ENCODE results near the gene GALNT18. TPM values are rescaled to one million over a fixed set of nuclear protein-coding genes. Genes with fewer than 3 reads are reported as not detected.
A peak's percentile ranks its signal among the peaks of the same experiment; 100 is the strongest.

Gene GALNT18
- total RNA-seq, 1 donor from 2014 or later, result 11.7 TPM

DNA sequence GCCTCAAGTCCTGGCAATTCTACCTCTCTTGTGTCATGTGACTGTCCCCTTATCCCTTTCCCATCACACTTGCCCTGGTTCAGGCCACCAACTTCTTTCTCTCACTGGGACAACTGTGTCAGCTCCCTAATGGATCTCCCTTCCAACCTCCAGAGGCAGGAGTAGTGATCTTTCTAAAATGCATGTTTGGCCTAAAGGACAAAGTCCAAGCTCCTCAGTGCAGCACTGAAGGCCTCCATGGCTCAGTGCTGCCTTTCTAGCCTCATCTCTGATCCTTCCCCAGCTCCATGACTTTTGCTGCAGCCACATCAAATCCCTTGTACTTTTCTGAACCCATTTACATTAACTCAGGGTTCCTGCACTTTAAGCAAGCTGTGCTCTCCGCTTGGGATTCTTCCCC lies 349.6 kb downstream of the GALNT18 start:
- DNase-seq (ENCODE audit: extremely low spot score, unreplicated experiment), result no peak
- TF ChIP-seq, protein P1, sequence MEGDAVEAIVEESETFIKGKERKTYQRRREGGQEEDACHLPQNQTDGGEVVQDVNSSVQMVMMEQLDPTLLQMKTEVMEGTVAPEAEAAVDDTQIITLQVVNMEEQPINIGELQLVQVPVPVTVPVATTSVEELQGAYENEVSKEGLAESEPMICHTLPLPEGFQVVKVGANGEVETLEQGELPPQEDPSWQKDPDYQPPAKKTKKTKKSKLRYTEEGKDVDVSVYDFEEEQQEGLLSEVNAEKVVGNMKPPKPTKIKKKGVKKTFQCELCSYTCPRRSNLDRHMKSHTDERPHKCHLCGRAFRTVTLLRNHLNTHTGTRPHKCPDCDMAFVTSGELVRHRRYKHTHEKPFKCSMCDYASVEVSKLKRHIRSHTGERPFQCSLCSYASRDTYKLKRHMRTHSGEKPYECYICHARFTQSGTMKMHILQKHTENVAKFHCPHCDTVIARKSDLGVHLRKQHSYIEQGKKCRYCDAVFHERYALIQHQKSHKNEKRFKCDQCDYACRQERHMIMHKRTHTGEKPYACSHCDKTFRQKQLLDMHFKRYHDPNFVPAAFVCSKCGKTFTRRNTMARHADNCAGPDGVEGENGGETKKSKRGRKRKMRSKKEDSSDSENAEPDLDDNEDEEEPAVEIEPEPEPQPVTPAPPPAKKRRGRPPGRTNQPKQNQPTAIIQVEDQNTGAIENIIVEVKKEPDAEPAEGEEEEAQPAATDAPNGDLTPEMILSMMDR (conservative IDR thresholded peaks at IDR 0.05), result no peak
- H3K36me3 Mint-ChIP-seq, result peaks cover 4% of the 10 kb centered on the region
- H3K4me1 Mint-ChIP-seq (ENCODE audit: unreplicated experiment), result no peaks in the 10 kb centered on the region
- peaks cover 1% of the 10 kb centered on the region for H3K27me3 Mint-ChIP-seq
- no peak overlapping the region for H3K27ac Mint-ChIP-seq
- H3K4me3 Mint-ChIP-seq, result no peak overlapping the region
- peaks cover 5% of the 10 kb centered on the region for H3K9me3 Mint-ChIP-seq

DNA sequence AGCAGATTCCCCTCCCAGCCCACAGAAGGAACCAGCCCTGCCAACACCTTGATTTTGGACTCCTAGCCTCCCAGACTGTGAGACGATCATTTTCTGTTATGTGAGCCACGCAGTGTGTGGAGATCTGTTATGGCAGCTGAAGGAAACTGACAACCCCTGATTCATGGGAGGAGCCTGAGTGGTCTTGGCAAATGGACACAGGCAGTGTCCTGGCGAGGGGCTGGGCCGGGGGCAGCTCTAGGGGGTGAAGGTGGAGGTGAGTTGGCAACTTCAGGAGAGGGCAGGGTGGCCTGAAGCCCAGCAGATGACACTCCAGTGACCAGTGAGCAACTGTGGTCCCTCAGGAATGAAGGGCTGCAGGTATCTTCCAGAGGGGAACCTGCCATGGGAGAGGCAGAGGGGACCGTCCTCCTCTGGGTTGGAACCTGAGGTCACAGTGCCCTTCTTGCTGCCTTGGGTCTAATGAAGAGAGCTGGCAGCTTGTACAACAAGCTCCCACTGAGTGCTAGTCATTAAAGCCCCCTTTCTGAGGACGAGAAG lies 351.5 kb downstream of the GALNT18 start:
- peaks cover under 1% of the 10 kb centered on the region for H3K9me3 Mint-ChIP-seq
- H3K27me3 Mint-ChIP-seq, result peaks cover 6% of the 10 kb centered on the region
- DNase-seq (ENCODE audit: extremely low spot score, unreplicated experiment), result no peak
- no peak overlapping the region for H3K27ac Mint-ChIP-seq
- TF ChIP-seq, protein P1 (conservative IDR thresholded peaks at IDR 0.05), result no peak
- no peak overlapping the region for H3K4me3 Mint-ChIP-seq
- H3K36me3 Mint-ChIP-seq, result peaks cover 4% of the 10 kb centered on the region
- H3K4me1 Mint-ChIP-seq (ENCODE audit: unreplicated experiment), result peaks cover 8% of the 10 kb centered on the region

DNA sequence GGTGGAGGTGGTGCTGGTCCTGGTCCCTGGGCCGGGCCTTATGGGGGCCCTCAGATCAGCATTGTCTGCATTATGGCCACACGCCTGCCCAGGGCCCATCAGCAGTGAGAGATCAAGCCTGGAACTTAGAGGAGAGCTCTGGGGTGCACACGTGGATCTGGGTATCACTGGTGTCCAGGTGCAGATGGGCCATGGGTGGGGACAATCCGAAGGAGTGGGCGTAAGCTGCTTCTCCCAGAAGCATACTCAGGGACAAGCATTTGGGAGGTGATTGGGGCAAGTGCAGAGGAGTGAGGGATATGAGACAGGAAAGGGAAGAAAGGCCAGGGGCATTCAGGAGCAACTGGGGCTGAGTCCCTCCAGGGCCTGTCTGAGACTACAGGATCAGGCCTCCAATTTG lies 353.1 kb downstream of the GALNT18 start:
- peaks cover 8% of the 10 kb centered on the region for H3K27me3 Mint-ChIP-seq
- no peak overlapping the region for H3K4me3 Mint-ChIP-seq
- DNase-seq (ENCODE audit: extremely low spot score, unreplicated experiment), result no peak
- TF ChIP-seq, protein P1 (conservative IDR thresholded peaks at IDR 0.05), result no peak
- peaks cover 12% of the 10 kb centered on the region for H3K4me1 Mint-ChIP-seq (ENCODE audit: unreplicated experiment)
- H3K36me3 Mint-ChIP-seq, result peaks cover 4% of the 10 kb centered on the region
- no peaks in the 10 kb centered on the region for H3K9me3 Mint-ChIP-seq
- H3K27ac Mint-ChIP-seq, result peak overlapping the region; percentile 22

DNA sequence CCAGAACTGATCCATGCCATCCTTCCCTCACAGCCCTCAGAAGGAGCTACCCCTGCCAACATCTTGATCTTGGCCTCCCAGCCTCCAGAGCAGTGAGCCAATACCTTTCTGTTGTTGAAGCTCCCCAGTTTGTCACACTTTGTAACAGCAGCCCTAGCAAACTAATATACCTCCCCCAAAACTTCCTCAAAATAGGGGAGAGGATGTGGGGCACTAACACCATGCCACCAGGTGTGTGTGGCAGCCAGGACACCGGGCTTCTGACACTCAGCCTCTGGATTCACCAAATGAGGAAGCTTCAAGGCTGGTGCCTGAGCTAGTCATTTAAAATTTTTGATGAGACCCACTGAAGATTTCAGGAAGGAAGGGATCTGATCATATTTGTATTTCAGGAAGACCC lies 353.7 kb downstream of the GALNT18 start:
- Mint-ChIP-seq H3K4me1 (ENCODE audit: unreplicated experiment) (peaks cover 18% of the 10 kb centered on the region), H3K4me3 (no peak overlapping the region), H3K27ac (no peak overlapping the region), H3K9me3 (no peaks in the 10 kb centered on the region), H3K36me3 (peaks cover 4% of the 10 kb centered on the region), H3K27me3 (peaks cover 14% of the 10 kb centered on the region)
- TF ChIP-seq, protein P1 (conservative IDR thresholded peaks at IDR 0.05), result no peak
- no peak for DNase-seq (ENCODE audit: extremely low spot score, unreplicated experiment)

DNA sequence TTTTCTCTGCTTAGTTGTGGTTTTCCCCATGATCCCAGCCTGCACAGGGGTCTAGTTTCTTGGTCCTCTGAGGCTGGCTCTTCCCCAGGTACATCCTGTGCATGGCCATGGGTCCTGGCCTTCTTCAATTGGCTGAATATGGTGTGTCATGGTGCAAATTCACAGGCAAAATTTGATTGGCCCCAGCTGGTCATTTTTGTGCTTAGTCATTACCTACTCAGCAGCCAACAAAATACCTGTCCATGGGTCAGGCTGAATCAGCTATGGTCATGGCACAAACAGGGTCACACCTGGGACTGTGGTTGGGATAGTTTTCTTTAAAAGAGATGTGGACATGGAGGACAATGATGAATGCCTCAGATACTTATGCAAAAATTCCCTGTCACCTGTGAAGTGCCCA lies 354.5 kb downstream of the GALNT18 start:
- Mint-ChIP-seq H3K27ac (no peak overlapping the region), H3K36me3 (peaks cover 4% of the 10 kb centered on the region), H3K4me3 (no peak overlapping the region), H3K4me1 (ENCODE audit: unreplicated experiment) (peaks cover 18% of the 10 kb centered on the region), H3K27me3 (peaks cover 18% of the 10 kb centered on the region), H3K9me3 (no peaks in the 10 kb centered on the region)
- TF ChIP-seq, protein P1 (conservative IDR thresholded peaks at IDR 0.05), result no peak
- DNase-seq (ENCODE audit: extremely low spot score, unreplicated experiment), result no peak

Measured in type B pancreatic cell (in vitro differentiated cells).